Coronary artery (tissue), 2 donors: Measurements from ENCODE around the gene ATF7IP.
A peak's percentile ranks its signal among the peaks of the same experiment; 100 is the strongest.
"Not testable (repeated sequence)": the region's sequence is repeated elsewhere in the genome, so short reads cannot be mapped to it uniquely, and the experiment has no call there.

Experiments
- DNase-seq: peaks from one replicate; pipeline ENCODE4 v3.0.0-alpha.2; 2017; ENCODE audit warnings: low spot score
- H3K27ac ChIP-seq, 2 donors: fragments of 200-600 bp; sonication (generic); one replicate each; pipeline ENCODE4 v1.5.1; 2016 to 2019
- H3K4me3 ChIP-seq: fragments of 200-600 bp; sonication (generic); 2 replicates; pipeline ENCODE4 v1.5.1; 2016; ENCODE audit warnings: mild to moderate bottlenecking, moderate library complexity
- CTCF ChIP-seq: fragments of 200-600 bp; sonication (generic); IDR thresholded peaks from one replicate; pipeline ENCODE4 v1.5.1; 2019; ENCODE audit warnings: antibody characterized with exemption

ATF7IP gene

GRCh38 chr12:14403711-14404196, 38.3 kb downstream of the ATF7IP start:
- H3K4me3 ChIP-seq, result no peak overlapping the region
- DNase-seq, result no peak

GRCh38 chr12:14405407-14405806, 39.9 kb downstream of the ATF7IP start:
- not testable (repeated sequence) for H3K27ac ChIP-seq, DNase-seq

More at GRCh38 chr12:14403711-14404196, 38.3 kb downstream of the ATF7IP start:
- peak overlapping the region in 1 of 2 donors; percentile 6 for H3K27ac ChIP-seq
- TF ChIP-seq CTCF, result no peak

GRCh38 chr12:14408208-14408607, 42.7 kb downstream of the ATF7IP start:
- Histone ChIP-seq H3K27ac (peak overlapping the region in 1 of 2 donors; percentile 13), H3K4me3 (peak overlapping the region; percentile 27)
- DNase-seq, result no peak
- TF ChIP-seq CTCF, result no peak

More at GRCh38 chr12:14405407-14405806, 39.9 kb downstream of the ATF7IP start:
- not testable (repeated sequence) for H3K4me3 ChIP-seq

- no peak for DNase-seq
- Histone ChIP-seq H3K4me3 (no peak overlapping the region), H3K27ac (no peak overlapping the region)
- TF ChIP-seq CTCF, result no peak
Measured at GRCh38 chr12:14410177-14410576, 44.7 kb downstream of the ATF7IP start.

GRCh38 chr12:14410841-14411569, 45.5 kb downstream of the ATF7IP start:
- TF ChIP-seq CTCF, result no peak
- no peak overlapping the region for H3K27ac ChIP-seq
- H3K4me3 ChIP-seq, result no peak overlapping the region
- no peak for DNase-seq

GRCh38 chr12:14416658-14417057, 51.2 kb downstream of the ATF7IP start:
- DNase-seq, result no peak

GRCh38 chr12:14417715-14418114, 52.2 kb downstream of the ATF7IP start:
- DNase-seq, result no peak
- no peak overlapping the region for H3K4me3 ChIP-seq
- no peak for TF ChIP-seq CTCF
- no peak overlapping the region for H3K27ac ChIP-seq

More at GRCh38 chr12:14416658-14417057, 51.2 kb downstream of the ATF7IP start:
- TF ChIP-seq CTCF, result no peak
- Histone ChIP-seq H3K4me3 (no peak overlapping the region), H3K27ac (peak overlapping the region in 1 of 2 donors; percentile 4)
